Measurements from ENCODE around the gene GPR55. TPM values are rescaled to one million over a fixed set of nuclear protein-coding genes. Genes with fewer than 3 reads are reported as not detected.

The GPR55 gene
- total and polyA plus RNA-seq, 2 of the 4 experiments (the other 2 are of a cell fraction), result 0.03 TPM; not detected in 1

- Histone ChIP-seq H3K18ac (ENCODE audit: low read depth, low read length) (no peak overlapping the region), H2BK120ac (ENCODE audit: low read depth, low read length) (no peak overlapping the region), H3K9me3 (ENCODE audit: control insufficient read depth, insufficient read depth, low read length) (peaks cover 2% of the 10 kb centered on the region; the same call in 1 of the 2 replicates), H3K79me1 (ENCODE audit: low read depth in 1 of 2, low read length in 2 of 2) (no peaks in the 10 kb centered on the region), H3K27me3 (ENCODE audit: control insufficient read depth, insufficient read depth, low read length) (peaks cover 30% of the 10 kb centered on the region), H3K4me2 (ENCODE audit: low read depth, low read length) (no peak overlapping the region), H3K56ac (ENCODE audit: extremely low read depth, insufficient read depth, low read length) (no peak overlapping the region), H3K23ac (ENCODE audit: low read depth, low read length) (no peak overlapping the region), H2BK20ac (ENCODE audit: low read depth, low read length) (no peak overlapping the region), H4K91ac (ENCODE audit: insufficient read depth, low read depth, low read length) (no peak overlapping the region), H4K5ac (ENCODE audit: low read depth, low read length) (no peak overlapping the region), H3K4ac (ENCODE audit: low read depth, low read length) (no peak overlapping the region), H3K36me3 (ENCODE audit: control insufficient read depth, insufficient read depth, low read length) (no peaks in the 10 kb centered on the region), H4K20me1 (ENCODE audit: insufficient read depth, low read length) (no peaks in the 10 kb centered on the region), H3K9me1 (ENCODE audit: insufficient read depth, low read length) (no peaks in the 10 kb centered on the region), H3K4me3 (ENCODE audit: insufficient read depth, low read depth, low read length) (no peak overlapping the region), H2BK5ac (ENCODE audit: low read depth, low read length, poor library complexity, severe bottlenecking) (no peak overlapping the region), H3K14ac (replicated peaks; ENCODE audit: low read depth, low read length) (no peak overlapping the region), H2AFZ (replicated peaks; ENCODE audit: low read length, poor library complexity) (no peak overlapping the region), H4K8ac (ENCODE audit: low read depth in 2 of 2, low read length in 2 of 2) (no peak overlapping the region), H2AK9ac (replicated peaks; ENCODE audit: low read depth, low read length, poor library complexity) (no peak overlapping the region), H2BK15ac (ENCODE audit: low read depth, low read length) (no peak overlapping the region), H3K4me1 (ENCODE audit: control insufficient read depth, insufficient read depth, low read length) (no peaks in the 10 kb centered on the region), H3K27ac (ENCODE audit: insufficient read depth, low read length) (no peak overlapping the region), H2AK5ac (ENCODE audit: low read depth, low read length) (no peak overlapping the region), H3K9ac (ENCODE audit: low read depth, low read length) (no peak overlapping the region)
- no CpG with 5 or more reads among the region's 5 CpGs for WGBS, 2 experiments (ENCODE audit: extremely low coverage in 2 of 2, insufficient read length in 1 of 2)
- ATAC-seq (ENCODE audit: low read depth) (no peak), DNase-seq (no peak)
- in situ Hi-C loops (cut with MboI; ENCODE audit: low sequenced_read_pairs) (no loop called here), intact Hi-C loops (cut with micrococcal nuclease) (no loop called here), dilution Hi-C loops (cut with HindIII; ENCODE audit: low sequenced_read_pairs, unreplicated experiment) (no loop called here)
- ChIA-PET CTCF (interaction anchor here (1.0 kb wide), 1 partner anchor 166 kb away, joined by 4 read pairs; the partner anchor contains the start of gene PSMD1), POLR2A (ENCODE audit: unreplicated experiment) (no interaction called here)
- no peak for TF ChIP-seq NFE2L2 (IDR thresholded peaks at IDR 0.05; ENCODE audit: low read depth, low read length)
- no peak for TF ChIP-seq USF2 (IDR thresholded peaks at IDR 0.05; ENCODE audit: low read depth, low read length)
- TF ChIP-seq ELK1 (IDR thresholded peaks at IDR 0.05; ENCODE audit: borderline replicate concordance, low read depth, low read length), result no peak
- no peak for TF ChIP-seq BHLHE40 (IDR thresholded peaks at IDR 0.05; ENCODE audit: low read depth, low read length)
- TF ChIP-seq MAZ (IDR thresholded peaks at IDR 0.05; ENCODE audit: borderline replicate concordance, low read depth, low read length), result no peak
- no TSS peak for BruUV-seq (replicated peaks)
Observed at GRCh38 chr2:230891064-230891463, 34.0 kb downstream of the GPR55 start.

Measured in IMR-90 (cell line).